K562 (cell line): ENCODE measurements around the gene KLHDC7B. TPM values are rescaled to one million over a fixed set of nuclear protein-coding genes. Genes with fewer than 3 reads are reported as not detected.

Source experiments
- ESRRA ChIP-seq: fragments of 450-650 bp; IDR thresholded peaks from 2 replicates; pipeline ENCODE4 v1.6.1; 2014; ENCODE audit warnings: low read depth, mild to moderate bottlenecking, moderate library complexity, borderline replicate concordance
- HIVEP1 ChIP-seq: fragments of 250-450 bp; sonication (Bioruptor Pico); IDR thresholded peaks from 2 replicates; pipeline ENCODE4 v1.4.0; 2020; ENCODE audit warnings: mild to moderate bottlenecking
- L3MBTL2 ChIP-seq: fragments of 450-650 bp; IDR thresholded peaks from 2 replicates; pipeline ENCODE4 v1.6.1; 2016; ENCODE audit warnings: mild to moderate bottlenecking, moderate library complexity
- MTA3 ChIP-seq: fragments of 450-650 bp; formaldehyde crosslinking; IDR thresholded peaks from 2 replicates; pipeline ENCODE4 v1.6.1; 2017; ENCODE audit warnings: mild to moderate bottlenecking, borderline replicate concordance
- NONO ChIP-seq, 2 experiments: fragments of 200-400 bp in 1 of 2; fragments of 450-650 bp in 1 of 2; formaldehyde crosslinking in 1 of 2; IDR thresholded peaks; 2 replicates each; pipeline ENCODE4 v1.6.1; 2017; ENCODE audit warnings: low read depth in 2 of 2, mild to moderate bottlenecking in 2 of 2, moderate library complexity in 2 of 2, low read length in 1 of 2
- PHF8 ChIP-seq: fragments of 200-600 bp; sonication (generic); IDR thresholded peaks from 2 replicates; pipeline ENCODE4 v1.6.1; 2012; ENCODE audit warnings: mixed run types, mild to moderate bottlenecking, inconsistent platforms, low read length, moderate library complexity, borderline replicate concordance
- POLR2H ChIP-seq: IDR thresholded peaks from 2 replicates; pipeline ENCODE4 v1.6.1; 2016; ENCODE audit warnings: missing genetic modification characterization, low read depth, mild to moderate bottlenecking, control low read depth, missing compliant biosample characterization, moderate library complexity
- ZNF436 ChIP-seq: fragments of 250-450, 450-650 bp; sonication (Bioruptor Pico); formaldehyde crosslinking; IDR thresholded peaks from 2 replicates; pipeline ENCODE4 v1.7.0; 2020; ENCODE audit warnings: mild to moderate bottlenecking
- ZNF780A ChIP-seq: fragments of 250-450 bp; sonication (Bioruptor Pico); IDR thresholded peaks from 2 replicates; pipeline ENCODE4 v1.5.0; 2021; ENCODE audit warnings: mild to moderate bottlenecking
- polyA plus RNA-seq, 8 experiments: library from polyadenylated mRNA; depleted of rRNA in 4 of 8; stranded (reverse) in 5 of 8; unstranded in 3 of 8; fragments of >200 nt; fragmentation: Nextera tagmentation in 2 of 8; fragmentation: Illumina TruSeq in 1 of 8; extraction: Ambion mirVana in 2 of 8; extraction: Trizol in 1 of 8; gene quantifications; 2 replicates each; pipeline versions ENCODE4 v1.2.1 to v1.2.3, GENCODE V29; 2011 to 2014; ENCODE audit warnings: inconsistent platforms in 1 of 8, missing spikeins in 1 of 8
- total RNA-seq, 7 experiments: library from RNA; depleted of rRNA in 6 of 7; stranded (reverse); fragments of >200 nt in 6 of 7; fragmentation: Illumina TruSeq in 2 of 7; extraction: Trizol in 2 of 7; gene quantifications; 2 replicates each; pipeline versions ENCODE4 v1.2.1 to v1.2.3, GENCODE V29; 2011 to 2021; ENCODE audit warnings: low replicate concordance in 1 of 7
- TF ChIP-seq, protein P1 (sequence below), 2 experiments: IDR thresholded peaks in 1 of 2; conservative IDR thresholded peaks in 1 of 2; 2 replicates each; pipeline ENCODE4 v1.6.1; 2016; ENCODE audit warnings: low read depth in 2 of 2, mild to moderate bottlenecking in 1 of 2, missing compliant biosample characterization in 1 of 2, missing genetic modification characterization in 1 of 2, moderate library complexity in 1 of 2
- TF ChIP-seq, protein P2 (sequence below), 2 experiments: fragments of 450-650 bp; formaldehyde crosslinking in 1 of 2; IDR thresholded peaks; 2 replicates each; pipeline versions ENCODE4 v1.4.0 to v1.6.1; 2014 to 2020; ENCODE audit warnings: mild to moderate bottlenecking in 2 of 2, borderline replicate concordance in 1 of 2, low read depth in 1 of 2

KLHDC7B gene
- total and polyA plus RNA-seq, 9 of the 15 experiments (the other 6 are each of a cell fraction or from before 2014, with no cell fraction given): 0.04 to 0.22 (median 0.05) TPM; not detected in 4

DNA sequence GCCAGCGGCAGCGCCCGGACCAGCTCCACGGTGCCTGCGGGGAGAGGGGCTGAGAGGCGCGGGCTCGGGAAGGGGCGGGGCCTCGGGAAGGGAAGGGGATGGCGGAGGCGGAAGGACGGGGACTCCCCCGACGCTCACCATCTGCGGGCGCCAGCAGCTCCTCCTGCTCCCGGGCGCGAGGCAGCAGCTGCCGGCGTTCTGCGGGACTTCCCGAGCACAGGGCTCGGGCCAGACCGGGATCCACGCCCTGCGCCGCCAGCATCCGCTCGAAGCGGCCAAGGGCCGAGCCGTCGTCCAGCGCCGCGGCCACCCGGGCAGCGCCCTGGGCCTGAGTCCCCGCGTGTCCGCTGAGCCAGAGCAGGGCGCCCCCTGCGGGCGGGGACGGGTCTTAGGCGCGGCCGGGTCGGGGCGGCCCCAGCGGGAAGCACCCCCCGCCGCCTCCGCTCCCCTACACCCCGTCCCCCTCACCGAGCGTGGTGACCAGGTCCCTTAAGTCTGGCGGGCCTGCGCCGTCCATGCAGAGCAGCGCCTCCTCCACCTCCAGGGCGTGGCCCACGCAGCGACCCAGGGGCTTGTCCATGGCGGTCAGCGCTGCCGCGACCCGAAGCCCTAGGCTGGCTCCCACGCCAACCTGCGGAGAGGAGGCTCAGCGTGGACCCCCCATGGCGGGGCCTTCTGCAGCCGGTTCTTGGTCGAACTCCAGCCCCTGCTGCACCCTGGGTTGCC is 19.4 kb upstream of the KLHDC7B start (continued):
- TF ChIP-seq, protein P1, sequence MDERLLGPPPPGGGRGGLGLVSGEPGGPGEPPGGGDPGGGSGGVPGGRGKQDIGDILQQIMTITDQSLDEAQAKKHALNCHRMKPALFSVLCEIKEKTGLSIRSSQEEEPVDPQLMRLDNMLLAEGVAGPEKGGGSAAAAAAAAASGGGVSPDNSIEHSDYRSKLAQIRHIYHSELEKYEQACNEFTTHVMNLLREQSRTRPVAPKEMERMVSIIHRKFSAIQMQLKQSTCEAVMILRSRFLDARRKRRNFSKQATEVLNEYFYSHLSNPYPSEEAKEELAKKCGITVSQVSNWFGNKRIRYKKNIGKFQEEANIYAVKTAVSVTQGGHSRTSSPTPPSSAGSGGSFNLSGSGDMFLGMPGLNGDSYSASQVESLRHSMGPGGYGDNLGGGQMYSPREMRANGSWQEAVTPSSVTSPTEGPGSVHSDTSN (CRISPR knock-in tag; IDR thresholded peaks at IDR 0.05; ENCODE audit: low read depth): no peak
- TF ChIP-seq, protein P1 (tag; conservative IDR thresholded peaks at IDR 0.05; ENCODE audit: low read depth): no peak
- TF ChIP-seq, protein P2, sequence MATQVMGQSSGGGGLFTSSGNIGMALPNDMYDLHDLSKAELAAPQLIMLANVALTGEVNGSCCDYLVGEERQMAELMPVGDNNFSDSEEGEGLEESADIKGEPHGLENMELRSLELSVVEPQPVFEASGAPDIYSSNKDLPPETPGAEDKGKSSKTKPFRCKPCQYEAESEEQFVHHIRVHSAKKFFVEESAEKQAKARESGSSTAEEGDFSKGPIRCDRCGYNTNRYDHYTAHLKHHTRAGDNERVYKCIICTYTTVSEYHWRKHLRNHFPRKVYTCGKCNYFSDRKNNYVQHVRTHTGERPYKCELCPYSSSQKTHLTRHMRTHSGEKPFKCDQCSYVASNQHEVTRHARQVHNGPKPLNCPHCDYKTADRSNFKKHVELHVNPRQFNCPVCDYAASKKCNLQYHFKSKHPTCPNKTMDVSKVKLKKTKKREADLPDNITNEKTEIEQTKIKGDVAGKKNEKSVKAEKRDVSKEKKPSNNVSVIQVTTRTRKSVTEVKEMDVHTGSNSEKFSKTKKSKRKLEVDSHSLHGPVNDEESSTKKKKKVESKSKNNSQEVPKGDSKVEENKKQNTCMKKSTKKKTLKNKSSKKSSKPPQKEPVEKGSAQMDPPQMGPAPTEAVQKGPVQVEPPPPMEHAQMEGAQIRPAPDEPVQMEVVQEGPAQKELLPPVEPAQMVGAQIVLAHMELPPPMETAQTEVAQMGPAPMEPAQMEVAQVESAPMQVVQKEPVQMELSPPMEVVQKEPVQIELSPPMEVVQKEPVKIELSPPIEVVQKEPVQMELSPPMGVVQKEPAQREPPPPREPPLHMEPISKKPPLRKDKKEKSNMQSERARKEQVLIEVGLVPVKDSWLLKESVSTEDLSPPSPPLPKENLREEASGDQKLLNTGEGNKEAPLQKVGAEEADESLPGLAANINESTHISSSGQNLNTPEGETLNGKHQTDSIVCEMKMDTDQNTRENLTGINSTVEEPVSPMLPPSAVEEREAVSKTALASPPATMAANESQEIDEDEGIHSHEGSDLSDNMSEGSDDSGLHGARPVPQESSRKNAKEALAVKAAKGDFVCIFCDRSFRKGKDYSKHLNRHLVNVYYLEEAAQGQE (IDR thresholded peaks at IDR 0.05; ENCODE audit: borderline replicate concordance): peak; percentile 41; the same call in 1 of the 2 replicates
- TF ChIP-seq, protein P2 (CRISPR knock-in tag; IDR thresholded peaks at IDR 0.05; ENCODE audit: low read depth): no peak
- TF ChIP-seq ZNF780A (CRISPR knock-in tag) (no peak), POLR2H (0 out of 2 replicates have a peak, but pooled peaks have one; percentile 7), MTA3 (peak; percentile 60; the same call in 1 of the 2 replicates), NONO (IDR thresholded peaks at IDR 0.05; ENCODE audit: low read depth in 2 of 2, low read length in 1 of 2) (peak in 1 of 2 experiments; percentile 67; a peak in 2 of 4 replicates), ZNF436 (CRISPR knock-in tag) (no peak), ESRRA (no peak), L3MBTL2 (peak; percentile 96), PHF8 (peak; percentile 60; the same call in 1 of the 2 replicates), HIVEP1 (CRISPR knock-in tag) (peak; percentile 67; the same call in 1 of the 2 replicates)
